NCI-H460 (cell line): ENCODE measurements around the gene ORAI1. TPM values are rescaled to one million over a fixed set of nuclear protein-coding genes. Genes with fewer than 3 reads are reported as not detected.
"Not testable (repeated sequence)": the region's sequence is repeated elsewhere in the genome, so short reads cannot be mapped to it uniquely, and the experiment has no call there.

Experiments used
- DNase-seq: peaks from one replicate; pipeline ENCODE4 v3.0.0-alpha.2; 2016; ENCODE audit warnings: low read depth; ENCODE audit errors: extremely low read depth
- total RNA-seq: library from RNA; depleted of rRNA; stranded (reverse); fragments of >200 nt; shearing (Covaris generic); gene quantifications from 2 replicates; pipeline ENCODE4 v1.2.3, GENCODE V29; 2014

ORAI1 gene
- total RNA-seq, 1 experiment from 2014 or later = 12.6 TPM

GRCh38 chr12:121641343-121641630, 15.0 kb downstream of the ORAI1 start:
- no peak for DNase-seq

GRCh38 chr12:121648458-121649028, 22.2 kb downstream of the ORAI1 start:
- DNase-seq = no peak

GRCh38 chr12:121649322-121649721, 23.0 kb downstream of the ORAI1 start:
- DNase-seq = no peak

- no peak for DNase-seq
Observed at GRCh38 chr12:121649819-121650353, 23.6 kb downstream of the ORAI1 start.

GRCh38 chr12:121651320-121651719, 25.0 kb downstream of the ORAI1 start:
- DNase-seq = no peak

- no peak for DNase-seq
Observed at GRCh38 chr12:121652767-121653497, 26.6 kb downstream of the ORAI1 start.

- no peak for DNase-seq
Observed at GRCh38 chr12:121653999-121654398, 27.7 kb downstream of the ORAI1 start.

- no peak for DNase-seq
Observed at GRCh38 chr12:121656122-121656521, 29.8 kb downstream of the ORAI1 start.

- DNase-seq = no peak
Observed at GRCh38 chr12:121657305-121658008, 31.1 kb downstream of the ORAI1 start.

GRCh38 chr12:121661353-121662105, 35.2 kb downstream of the ORAI1 start:
- DNase-seq = not testable (repeated sequence)

- DNase-seq = no peak
Observed at GRCh38 chr12:121663610-121663929, 37.2 kb downstream of the ORAI1 start.

- DNase-seq = not testable (repeated sequence)
Observed at GRCh38 chr12:121666829-121667228, 40.5 kb downstream of the ORAI1 start.

- no peak for DNase-seq
Observed at GRCh38 chr12:121668750-121669520, 42.6 kb downstream of the ORAI1 start.

GRCh38 chr12:121669521-121669900, 43.2 kb downstream of the ORAI1 start, which contains the start of gene MORN3:
TSS of gene MORN3 (minus strand) at chr12:121669654. CDS start at chr12:121669483, 171 bp downstream.
- DNase-seq = no peak

GRCh38 chr12:121673013-121673511, 46.7 kb downstream of the ORAI1 start:
- no peak for DNase-seq

- no peak for DNase-seq
Observed at GRCh38 chr12:121676190-121676589, 49.9 kb downstream of the ORAI1 start.

- DNase-seq = no peak
Observed at GRCh38 chr12:121678305-121678704, 52.0 kb downstream of the ORAI1 start.

GRCh38 chr12:121678716-121679300, 52.5 kb downstream of the ORAI1 start:
- DNase-seq = no peak

GRCh38 chr12:121679661-121680197, 53.4 kb downstream of the ORAI1 start:
- DNase-seq = not testable (repeated sequence)
